GM10248 (cell line): ENCODE data around the gene PDIA6.
A peak's percentile ranks its signal among the peaks of the same experiment; 100 is the strongest.

Experiments
- CTCF ChIA-PET: fragments of 300-600 bp; sonication (Branson Sonifier 250); formaldehyde crosslinking; extraction: SDS; loops from one replicate; lab custom pipeline; 2021; ENCODE audit warnings: antibody characterized with exemption; lab: Yijun Ruan, JAX
- POLR2A ChIA-PET: fragments of 350-650 bp; sonication (Branson Sonifier 250); formaldehyde crosslinking; extraction: SDS; loops from one replicate; lab custom pipeline; 2020; ENCODE audit warnings: antibody characterized with exemption; lab: Yijun Ruan, JAX
- DNase-seq: peaks from one replicate; pipeline ENCODE4 v3.0.0; 2012; ENCODE audit errors: extremely low spot score
- TF ChIP-seq, protein P1 (sequence below): IDR thresholded peaks from 2 replicates; pipeline ENCODE4 v1.5.1; 2012; ENCODE audit warnings: mild to moderate bottlenecking, low read depth; ENCODE audit errors: extremely low read depth, missing control alignments, control extremely low read depth

The PDIA6 gene

DNA sequence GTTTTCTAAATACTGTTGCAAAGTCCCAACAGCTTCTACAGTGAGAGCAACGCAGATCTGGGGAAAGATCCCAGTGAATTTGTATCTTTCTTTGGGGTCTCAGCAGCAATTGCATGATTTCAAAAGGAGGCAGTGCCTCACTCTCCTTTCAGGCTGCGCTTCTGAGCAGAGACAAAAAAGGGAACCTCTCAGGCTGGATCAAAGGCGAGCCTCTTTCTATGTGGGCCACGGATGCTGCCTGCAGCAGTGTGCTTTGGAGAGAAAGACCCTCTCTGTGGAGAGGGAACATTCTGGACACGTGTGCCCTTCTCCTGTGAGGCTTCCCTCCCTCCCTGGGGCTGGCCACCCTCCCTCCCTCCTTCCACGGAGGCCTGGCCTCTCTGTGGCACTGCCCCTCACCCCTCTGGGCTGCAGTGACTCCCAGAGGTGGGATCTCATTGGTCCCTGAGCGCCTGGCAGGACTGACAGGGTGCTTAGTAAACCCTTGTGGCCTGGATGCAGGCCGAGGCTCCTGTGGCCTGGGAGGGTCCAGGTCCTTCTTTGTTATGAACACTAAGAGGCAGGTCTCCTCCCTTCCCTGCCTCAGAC, 21.6 kb upstream of the PDIA6 start:
- TF ChIP-seq, protein P1, sequence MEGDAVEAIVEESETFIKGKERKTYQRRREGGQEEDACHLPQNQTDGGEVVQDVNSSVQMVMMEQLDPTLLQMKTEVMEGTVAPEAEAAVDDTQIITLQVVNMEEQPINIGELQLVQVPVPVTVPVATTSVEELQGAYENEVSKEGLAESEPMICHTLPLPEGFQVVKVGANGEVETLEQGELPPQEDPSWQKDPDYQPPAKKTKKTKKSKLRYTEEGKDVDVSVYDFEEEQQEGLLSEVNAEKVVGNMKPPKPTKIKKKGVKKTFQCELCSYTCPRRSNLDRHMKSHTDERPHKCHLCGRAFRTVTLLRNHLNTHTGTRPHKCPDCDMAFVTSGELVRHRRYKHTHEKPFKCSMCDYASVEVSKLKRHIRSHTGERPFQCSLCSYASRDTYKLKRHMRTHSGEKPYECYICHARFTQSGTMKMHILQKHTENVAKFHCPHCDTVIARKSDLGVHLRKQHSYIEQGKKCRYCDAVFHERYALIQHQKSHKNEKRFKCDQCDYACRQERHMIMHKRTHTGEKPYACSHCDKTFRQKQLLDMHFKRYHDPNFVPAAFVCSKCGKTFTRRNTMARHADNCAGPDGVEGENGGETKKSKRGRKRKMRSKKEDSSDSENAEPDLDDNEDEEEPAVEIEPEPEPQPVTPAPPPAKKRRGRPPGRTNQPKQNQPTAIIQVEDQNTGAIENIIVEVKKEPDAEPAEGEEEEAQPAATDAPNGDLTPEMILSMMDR, result no peak
- no peak for DNase-seq
- ChIA-PET POLR2A (no interaction called here), CTCF (interaction anchor here (0.7 to 8.3 kb wide), 11 partner anchors 11 to 750 kb away, joined by 3 to 129 read pairs (median 11); partner anchors contain the start of gene PDIA6)

DNA sequence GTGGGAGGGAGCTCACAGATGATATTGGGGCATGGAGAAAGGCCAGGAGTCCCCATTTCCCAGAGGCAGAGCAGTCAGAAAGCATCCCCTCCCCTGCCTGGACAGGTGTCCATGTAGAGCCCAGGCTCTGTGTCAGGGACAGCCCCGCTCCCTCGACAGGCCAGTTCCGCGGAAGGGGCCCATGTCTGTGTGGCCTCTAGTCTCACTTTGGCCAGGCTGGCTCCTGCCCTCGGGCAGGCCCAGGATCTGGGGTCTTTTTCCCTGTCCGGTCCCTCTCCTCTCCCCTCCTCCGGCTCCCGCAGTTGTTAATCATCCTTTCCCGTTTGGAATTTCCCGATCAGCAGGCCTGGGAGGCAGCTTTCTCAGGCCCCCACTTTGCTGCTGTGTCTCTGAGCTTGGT, 20.4 kb upstream of the PDIA6 start:
- ChIA-PET POLR2A (no interaction called here), CTCF (interaction anchor here (0.6 to 8.3 kb wide), 52 partner anchors 9 to 797 kb away, joined by 3 to 129 read pairs (median 4); partner anchors contain the start of genes PDIA6 and SLC66A3)
- no peak for DNase-seq

DNA sequence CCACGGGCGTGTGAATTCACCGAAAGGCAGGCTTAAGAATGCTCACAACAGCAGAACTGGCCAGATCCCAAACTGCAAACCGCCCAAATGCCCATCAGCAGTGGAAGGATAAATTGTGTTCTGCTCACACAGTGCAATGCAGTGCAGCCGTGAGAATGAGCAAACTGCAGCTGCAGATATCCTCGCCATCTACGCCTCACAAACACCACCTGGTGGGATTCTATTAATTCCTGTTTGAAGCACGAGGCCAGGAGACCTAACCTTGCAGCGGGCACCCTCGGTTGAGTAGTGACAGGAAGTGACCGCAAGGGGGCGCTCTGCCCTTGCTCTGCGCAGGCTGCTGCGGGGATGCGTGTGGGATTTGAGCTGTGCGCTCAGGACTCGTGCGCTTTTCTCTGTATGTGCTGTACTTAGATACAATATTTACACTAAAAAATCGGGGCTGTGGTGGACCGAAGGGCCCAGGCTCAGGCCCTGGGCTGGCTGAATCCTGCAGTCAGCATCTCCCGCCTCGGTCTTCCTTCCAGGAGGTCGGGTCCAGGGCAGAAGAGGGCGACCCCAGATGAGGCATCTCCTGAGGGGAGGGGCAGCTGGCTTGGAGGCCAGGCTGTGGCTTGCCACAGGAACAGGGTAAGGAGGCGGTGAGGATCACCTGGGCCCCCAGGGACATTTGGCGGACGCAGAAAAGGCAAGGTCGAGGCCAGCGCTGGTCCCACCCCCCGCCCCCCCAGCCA, 19.8 kb upstream of the PDIA6 start:
- DNase-seq, result peak; percentile 89
- TF ChIP-seq, protein P1, result peak; percentile 93
- ChIA-PET CTCF (interaction anchor here (0.6 to 8.3 kb wide), 51 partner anchors 9 to 798 kb away, joined by 3 to 129 read pairs (median 4); partner anchors contain the start of genes PDIA6 and SLC66A3), POLR2A (no interaction called here)

More for the DNA sequence above, 20.4 kb upstream of the PDIA6 start:
- TF ChIP-seq, protein P1, result no peak

DNA sequence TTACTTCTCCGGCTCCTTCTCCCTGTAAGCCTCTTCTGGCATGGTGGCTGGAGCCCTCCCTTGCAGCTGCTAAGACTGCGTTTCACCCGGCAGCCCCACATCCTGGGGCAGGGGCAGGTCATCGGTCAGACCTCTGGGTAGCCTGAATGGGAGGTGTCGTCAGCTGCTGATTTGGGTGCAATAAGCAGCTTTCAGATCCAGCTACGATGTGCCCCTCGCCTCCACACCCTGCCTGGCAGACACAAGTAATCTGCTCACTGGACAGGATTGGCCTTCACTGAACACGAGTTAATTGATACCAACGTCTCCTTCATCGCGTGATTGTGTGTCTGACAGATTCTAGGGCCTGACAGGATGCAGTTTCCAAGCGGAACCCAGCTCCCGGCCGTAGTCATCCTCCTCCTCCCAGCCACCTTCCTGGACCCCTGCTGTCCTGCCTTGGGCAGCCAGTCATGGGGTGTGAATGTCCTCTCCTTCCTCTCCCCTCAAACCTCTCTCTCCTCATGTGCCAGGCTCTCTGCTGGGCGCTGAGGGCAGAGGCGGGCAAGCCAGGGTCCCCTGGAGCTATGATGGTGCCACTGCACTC, 18.9 kb upstream of the PDIA6 start:
- DNase-seq, result no peak
- ChIA-PET CTCF (interaction anchor here (0.8 to 8.3 kb wide), 23 partner anchors 8 to 753 kb away, joined by 3 to 129 read pairs (median 6); partner anchors contain the start of gene PDIA6), POLR2A (no interaction called here)
- TF ChIP-seq, protein P1, result no peak

DNA sequence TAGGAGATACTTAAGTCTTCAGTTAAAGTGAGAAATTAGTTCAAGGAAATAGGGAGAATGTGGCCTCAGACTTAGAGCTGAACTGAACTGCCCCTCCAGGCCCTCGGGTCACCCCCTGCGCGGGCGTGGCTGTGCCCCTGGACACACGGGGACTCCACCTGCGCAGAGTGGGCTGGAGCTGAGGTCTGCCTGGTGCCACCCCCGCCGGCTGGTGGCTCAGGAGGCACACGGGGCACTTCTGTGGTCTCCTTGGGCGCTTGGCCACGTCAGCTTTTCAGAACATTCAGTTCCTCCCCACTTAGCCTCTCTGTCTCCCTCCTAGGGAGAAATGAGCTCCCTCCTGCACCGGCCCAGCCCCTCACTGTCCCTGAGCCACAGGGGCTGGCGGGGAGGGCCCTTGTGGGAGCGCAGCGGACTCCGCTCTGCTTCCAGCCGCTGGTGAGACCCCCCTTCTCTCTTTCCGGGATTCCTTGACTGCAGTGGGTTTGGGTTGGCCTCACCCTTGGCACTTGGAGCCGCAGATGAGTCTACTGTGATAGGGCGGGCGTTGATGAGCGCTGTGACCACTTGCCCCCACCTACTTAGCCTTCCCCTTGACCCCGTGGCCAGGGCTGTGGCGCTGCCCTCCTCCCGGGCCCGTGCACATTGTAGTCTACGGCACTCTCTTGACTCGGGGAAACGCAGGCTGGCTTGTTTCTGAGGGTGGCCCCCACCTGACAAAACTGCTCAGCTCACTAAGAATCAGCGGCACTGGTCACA, 18.2 kb upstream of the PDIA6 start:
- ChIA-PET POLR2A (no interaction called here), CTCF (interaction anchor here (0.8 to 8.3 kb wide), 13 partner anchors 8 to 751 kb away, joined by 3 to 129 read pairs (median 17); partner anchors contain the start of gene PDIA6)
- DNase-seq, result no peak
- TF ChIP-seq, protein P1, result no peak
